Fibroblast of the aortic adventitia (primary cell): ENCODE results near the gene NEK3. TPM values are rescaled to one million over a fixed set of nuclear protein-coding genes. Genes with fewer than 3 reads are reported as not detected.
"Not testable (repeated sequence)": the region's sequence is repeated elsewhere in the genome, so short reads cannot be mapped to it uniquely, and the experiment has no call there.

Experiments used
- DNase-seq: peaks from one replicate; pipeline ENCODE4 v3.0.0-alpha.2; 2010; ENCODE audit warnings: low read depth
- H3K4me3 ChIP-seq: 2 replicates; pipeline ENCODE4 v1.5.1; 2011; ENCODE audit warnings: low read depth, mild to moderate bottlenecking, control low read depth, low read length, moderate library complexity
- total RNA-seq: library from RNA; depleted of rRNA; stranded (reverse); fragments of >200 nt; gene quantifications from 2 replicates; pipeline ENCODE4 v1.2.3, GENCODE V29; 2012; ENCODE audit warnings: low replicate concordance
- TF ChIP-seq, protein P1 (sequence below): IDR thresholded peaks from 2 replicates; pipeline ENCODE4 v1.5.1; 2011; ENCODE audit warnings: mild to moderate bottlenecking, low read length, control low read depth, inconsistent platforms; ENCODE audit not compliant: insufficient read depth

The NEK3 gene
- total RNA-seq, 1 donor: 12.3 TPM

DNA sequence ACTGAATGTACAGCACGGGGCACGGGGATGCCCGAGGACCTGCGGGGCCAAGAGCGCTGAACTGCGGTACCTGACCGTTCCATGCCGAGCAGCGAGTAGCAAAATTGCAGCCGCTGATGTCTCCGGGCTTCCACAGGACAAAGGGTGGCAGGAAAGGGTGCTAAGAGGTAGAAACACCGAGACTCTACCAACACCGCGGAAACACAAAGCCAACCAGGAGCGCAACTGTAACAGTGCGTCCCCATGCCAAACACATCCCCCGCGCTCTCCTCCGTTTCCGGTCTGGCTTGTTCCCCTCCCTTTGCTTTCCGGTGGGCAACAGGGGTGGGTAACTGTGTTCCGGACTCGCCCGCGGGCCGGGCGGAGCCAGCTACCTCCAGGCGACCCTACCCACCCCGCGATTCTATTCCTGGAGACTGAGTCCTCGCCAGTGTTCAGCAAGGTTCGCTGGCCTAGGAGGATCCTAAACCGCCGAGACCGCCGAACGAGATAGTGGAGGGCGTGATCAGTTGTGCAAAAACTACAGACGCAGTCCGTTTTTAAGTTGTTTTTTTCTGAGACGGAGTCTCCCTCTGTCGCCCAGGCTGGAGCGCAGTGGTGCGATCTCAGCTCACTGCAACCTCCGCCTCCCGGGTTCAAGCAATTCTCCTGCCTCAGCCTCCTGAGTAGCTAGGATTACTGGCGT is 34.9 kb upstream of the NEK3 start:
- H3K4me3 ChIP-seq: peak overlapping the region; percentile 94
- TF ChIP-seq, protein P1, sequence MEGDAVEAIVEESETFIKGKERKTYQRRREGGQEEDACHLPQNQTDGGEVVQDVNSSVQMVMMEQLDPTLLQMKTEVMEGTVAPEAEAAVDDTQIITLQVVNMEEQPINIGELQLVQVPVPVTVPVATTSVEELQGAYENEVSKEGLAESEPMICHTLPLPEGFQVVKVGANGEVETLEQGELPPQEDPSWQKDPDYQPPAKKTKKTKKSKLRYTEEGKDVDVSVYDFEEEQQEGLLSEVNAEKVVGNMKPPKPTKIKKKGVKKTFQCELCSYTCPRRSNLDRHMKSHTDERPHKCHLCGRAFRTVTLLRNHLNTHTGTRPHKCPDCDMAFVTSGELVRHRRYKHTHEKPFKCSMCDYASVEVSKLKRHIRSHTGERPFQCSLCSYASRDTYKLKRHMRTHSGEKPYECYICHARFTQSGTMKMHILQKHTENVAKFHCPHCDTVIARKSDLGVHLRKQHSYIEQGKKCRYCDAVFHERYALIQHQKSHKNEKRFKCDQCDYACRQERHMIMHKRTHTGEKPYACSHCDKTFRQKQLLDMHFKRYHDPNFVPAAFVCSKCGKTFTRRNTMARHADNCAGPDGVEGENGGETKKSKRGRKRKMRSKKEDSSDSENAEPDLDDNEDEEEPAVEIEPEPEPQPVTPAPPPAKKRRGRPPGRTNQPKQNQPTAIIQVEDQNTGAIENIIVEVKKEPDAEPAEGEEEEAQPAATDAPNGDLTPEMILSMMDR: no peak
- DNase-seq: peak; percentile 85

DNA sequence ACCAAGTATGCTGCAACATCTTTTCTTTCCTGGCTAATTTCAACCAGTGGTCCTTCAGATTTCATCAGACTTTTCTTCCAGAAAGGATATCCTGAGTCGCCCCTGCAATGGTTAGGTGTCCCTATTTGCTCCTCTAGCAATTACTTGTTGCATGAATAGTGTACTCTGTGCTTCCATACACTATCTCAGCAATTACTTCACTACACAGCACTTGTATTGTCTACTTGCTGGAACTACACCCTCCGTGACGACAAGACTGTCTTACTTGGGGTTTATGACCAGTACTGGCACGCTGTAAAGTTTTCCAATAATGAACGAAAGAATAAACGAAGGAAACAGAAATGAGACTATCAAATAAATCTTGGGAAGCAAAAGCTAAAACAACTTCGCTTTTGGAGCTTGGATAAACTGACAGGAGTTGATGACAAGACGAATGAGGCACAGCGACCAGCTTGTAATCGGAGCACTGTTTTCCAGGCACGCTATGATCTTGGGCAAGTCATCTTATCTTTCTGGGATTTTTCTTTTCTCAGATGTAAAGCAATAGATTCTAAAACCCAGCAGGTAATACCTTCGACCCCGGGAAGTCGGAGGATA is 34.3 kb upstream of the NEK3 start:
- DNase-seq: peak; percentile 42
- peak overlapping the region; percentile 94 for H3K4me3 ChIP-seq

GRCh38 chr13:52187424-52188187 is 28.2 kb upstream of the NEK3 start:
- peak; percentile 46 for DNase-seq
- H3K4me3 ChIP-seq: not testable (repeated sequence)

DNA sequence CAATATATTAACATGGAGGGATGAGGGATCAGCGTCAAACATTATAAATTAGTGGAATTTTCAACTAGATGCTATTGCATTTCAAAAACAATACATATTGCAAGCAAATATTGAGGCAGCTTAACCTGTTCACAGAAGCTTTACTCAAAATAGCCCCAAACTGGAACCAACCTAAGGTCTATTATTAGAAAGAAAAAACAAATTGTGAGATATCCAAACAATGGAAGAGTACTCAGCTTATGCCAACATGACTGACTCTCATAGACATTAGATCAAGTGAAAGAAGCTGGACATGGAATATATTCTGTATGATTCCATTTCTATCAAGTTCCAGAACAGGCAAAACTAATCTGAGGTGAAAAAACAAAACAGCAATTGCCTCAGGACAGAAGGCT is 27.6 kb upstream of the NEK3 start:
- TF ChIP-seq, protein P1: no peak
- no peak for DNase-seq
- H3K4me3 ChIP-seq: no peak overlapping the region

GRCh38 chr13:52181316-52181954 is 22.0 kb upstream of the NEK3 start:
- not testable (repeated sequence) for DNase-seq

GRCh38 chr13:52179925-52180324 is 20.5 kb upstream of the NEK3 start:
- no peak for DNase-seq
- TF ChIP-seq, protein P1: no peak
- no peak overlapping the region for H3K4me3 ChIP-seq

More at GRCh38 chr13:52181316-52181954, 22.0 kb upstream of the NEK3 start:
- not testable (repeated sequence) for H3K4me3 ChIP-seq

GRCh38 chr13:52177276-52177675 is 17.9 kb upstream of the NEK3 start:
- DNase-seq: no peak
- TF ChIP-seq, protein P1: no peak

GRCh38 chr13:52173970-52174369 is 14.6 kb upstream of the NEK3 start:
- not testable (repeated sequence) for H3K4me3 ChIP-seq, DNase-seq

More at GRCh38 chr13:52177276-52177675, 17.9 kb upstream of the NEK3 start:
- H3K4me3 ChIP-seq: no peak overlapping the region
